Naive thymus-derived CD4-positive, alpha-beta T cell (primary cell): ENCODE data around the gene CACNA2D4. TPM values are rescaled to one million over a fixed set of nuclear protein-coding genes. Genes with fewer than 3 reads are reported as not detected.

ENCODE experiments used
- ATAC-seq: fragments of 150-1000 bp; cut with Tn5 transposase; 2 replicates; pipeline ENCODE4 v1.10.0; 2021; ENCODE audit warnings: mild to moderate bottlenecking, moderate library complexity
- CTCF ChIA-PET: fragments of 350-600 bp; sonication (Branson Sonifier 250); formaldehyde crosslinking; loops from one replicate; lab custom pipeline; 2021; ENCODE audit warnings: antibody characterized with exemption; lab: Charles Lee
- POLR2A ChIA-PET: fragments of 350-600 bp; sonication (Branson Sonifier 250); formaldehyde crosslinking; loops from one replicate; lab custom pipeline; 2021; ENCODE audit warnings: antibody characterized with exemption, inconsistent platforms; lab: Charles Lee
- DNase-seq, 9 donors: peaks; one replicate each; pipeline versions ENCODE4 v3.0.0 to v3.0.0-alpha.2; 2020 to 2022; ENCODE audit warnings: mixed read lengths in 1 of 9
- H3K27ac ChIP-seq: one replicate; pipeline ENCODE4 v1.7.0; 2013; ENCODE audit warnings: mild to moderate bottlenecking, low read depth, low read length, moderate library complexity
- H3K27me3 ChIP-seq, 2 donors: one replicate each; pipeline ENCODE4 v1.7.0; 2013; ENCODE audit warnings: low read length in 2 of 2, mild to moderate bottlenecking in 2 of 2, moderate library complexity in 2 of 2; ENCODE audit not compliant: control insufficient read depth in 2 of 2, insufficient read depth in 2 of 2
- H3K36me3 ChIP-seq, 3 experiments: 1 replicate in 2 of 3; 2 replicates in 1 of 3; pipeline ENCODE4 v1.7.0; 2013; ENCODE audit warnings: low read length in 3 of 3, mild to moderate bottlenecking in 3 of 3, moderate library complexity in 1 of 3; ENCODE audit not compliant: insufficient read depth in 3 of 3, control insufficient read depth in 2 of 3
- H3K4me1 ChIP-seq, 2 donors: one replicate each; pipeline ENCODE4 v1.7.0; 2013; ENCODE audit warnings: low read length in 2 of 2, mild to moderate bottlenecking in 2 of 2, moderate library complexity in 1 of 2; ENCODE audit not compliant: control insufficient read depth in 2 of 2, insufficient read depth in 2 of 2
- H3K4me3 ChIP-seq: 2 replicates; pipeline ENCODE4 v1.7.0; 2013; ENCODE audit warnings: mild to moderate bottlenecking, low read length
- H3K9me3 ChIP-seq, 3 experiments: 1 replicate in 2 of 3; 2 replicates in 1 of 3; pipeline ENCODE4 v1.7.0; 2013; ENCODE audit warnings: low read length in 3 of 3; ENCODE audit not compliant: control insufficient read depth in 2 of 3
- H3K27ac Mint-ChIP-seq, 9 donors: one replicate each; pipeline ENCODE4 v1.8.0; 2020 to 2022; ENCODE audit warnings: mixed read lengths in 9 of 9, mild to moderate bottlenecking in 8 of 9, moderate library complexity in 5 of 9, inconsistent platforms in 2 of 9
- H3K27me3 Mint-ChIP-seq, 5 donors: one replicate each; pipeline ENCODE4 v1.8.0; 2021 to 2022; ENCODE audit warnings: mixed read lengths in 5 of 5, mild to moderate bottlenecking in 1 of 5
- H3K36me3 Mint-ChIP-seq, 5 donors: one replicate each; pipeline ENCODE4 v1.8.0; 2020 to 2022; ENCODE audit warnings: mixed read lengths in 5 of 5, mild to moderate bottlenecking in 3 of 5, inconsistent platforms in 1 of 5
- H3K4me1 Mint-ChIP-seq, 7 donors: one replicate each; pipeline ENCODE4 v1.8.0; 2020 to 2022; ENCODE audit warnings: mixed read lengths in 7 of 7, mild to moderate bottlenecking in 3 of 7, inconsistent platforms in 1 of 7
- H3K4me3 Mint-ChIP-seq, 10 donors: one replicate each; pipeline ENCODE4 v1.8.0; 2020 to 2022; ENCODE audit warnings: mild to moderate bottlenecking in 10 of 10, mixed read lengths in 10 of 10, moderate library complexity in 6 of 10, inconsistent platforms in 2 of 10
- H3K9me3 Mint-ChIP-seq, 11 donors: one replicate each; pipeline ENCODE4 v1.8.0; 2020 to 2022; ENCODE audit warnings: mixed read lengths in 11 of 11, mild to moderate bottlenecking in 4 of 11, inconsistent platforms in 1 of 11, moderate library complexity in 1 of 11
- intact Hi-C, 2 donors: fragments of 100-400 bp; cut with micrococcal nuclease; formaldehyde crosslinking; loops; one replicate each; pipeline ENCODE4 v1.15.1; 2023
- polyA plus RNA-seq, 2 donors: library from polyadenylated mRNA; unstranded; fragments of 300-500 nt; fragmentation: Illumina TruSeq; gene quantifications; one replicate each; pipeline ENCODE4 v1.2.3, GENCODE V29; 2021
- total RNA-seq, 6 experiments: library from RNA in 5 of 6; stranded (reverse) in 5 of 6; gene quantifications; 1 replicate in 5 of 6; 2 replicates in 1 of 6; pipeline ENCODE4 v1.2.3 and lab custom pipeline; 2021 to 2026

The CACNA2D4 gene
- total and polyA plus RNA-seq, 7 experiments from 2014 or later, result 4.9 to 23.4 (median 9.5) TPM

DNA sequence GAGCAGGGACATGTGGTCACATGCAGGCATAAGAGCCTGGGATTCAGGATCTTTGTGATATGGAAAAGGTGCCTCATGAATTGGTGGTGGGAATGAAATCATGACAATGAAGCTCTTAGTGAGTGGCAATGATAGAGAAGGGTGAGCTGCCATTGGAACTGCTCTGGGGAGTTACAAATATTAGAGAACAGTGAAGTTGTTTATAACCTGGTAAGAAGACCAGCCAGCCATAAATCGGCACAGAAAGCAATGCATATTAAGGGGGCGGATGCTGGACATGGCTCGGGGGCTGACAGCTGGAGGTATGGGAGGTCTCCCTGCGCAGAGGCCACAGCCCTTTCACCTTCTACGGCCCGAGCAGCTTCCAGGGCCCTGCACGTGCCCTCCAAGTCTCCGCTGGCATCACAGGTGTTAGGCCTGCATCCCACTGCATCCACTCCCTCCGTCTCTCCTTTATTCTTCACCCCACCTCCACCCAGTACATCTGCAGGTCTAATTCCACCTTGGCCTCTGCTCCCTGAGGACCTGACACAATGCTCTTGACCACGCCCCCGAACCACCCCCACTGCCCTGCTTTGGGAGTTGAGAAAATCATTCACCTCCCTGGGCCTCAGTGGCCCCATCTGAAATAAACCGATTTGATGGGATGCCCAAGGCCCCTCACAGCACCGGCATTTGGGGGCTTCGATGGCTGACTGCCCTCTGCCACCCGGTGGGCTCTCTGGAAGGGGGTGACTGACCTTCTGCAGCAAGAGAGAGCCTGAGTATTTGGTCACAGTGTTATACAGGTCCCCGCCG is 4.1 kb downstream of the CACNA2D4 start:
- no peaks in the 10 kb centered on the region for H3K9me3 ChIP-seq
- ATAC-seq, result no peak
- Mint-ChIP-seq H3K36me3 (peaks cover 0 to 7% (median 0%) of the 10 kb centered on the region in 5 donors), H3K27ac (peak overlapping the region in 7 of 9 donors; percentile 48 to 85 (median 68)), H3K27me3 (peaks cover 4 to 17% (median 13%) of the 10 kb centered on the region in 5 donors), H3K4me3 (peak overlapping the region in 3 of 10 donors; percentile 48 to 82 (median 73)), H3K9me3 (peaks cover 0 to 3% (median 0%) of the 10 kb centered on the region in 11 donors), H3K4me1 (peaks cover 18 to 40% (median 31%) of the 10 kb centered on the region in 7 donors)
- ChIA-PET POLR2A (interaction anchor here (1.2 kb wide), 1 partner anchor 11 kb away, joined by 4 read pairs; no protein-coding TSS in a partner anchor), CTCF (interaction anchor here (0.9 to 1.5 kb wide), 2 partner anchors 25 to 115 kb away, joined by 4 to 6 read pairs; no protein-coding TSS in a partner anchor)
- H3K27me3 ChIP-seq, result no peaks in the 10 kb centered on the region
- H3K36me3 ChIP-seq, result no peaks in the 10 kb centered on the region
- intact Hi-C loops, result no loop called here
- no peak overlapping the region for H3K4me3 ChIP-seq
- no peak overlapping the region for H3K27ac ChIP-seq
- H3K4me1 ChIP-seq, result peaks cover 11 to 23% of the 10 kb centered on the region in 2 donors
- DNase-seq, result peak in 1 of 9 donors; percentile 9

DNA sequence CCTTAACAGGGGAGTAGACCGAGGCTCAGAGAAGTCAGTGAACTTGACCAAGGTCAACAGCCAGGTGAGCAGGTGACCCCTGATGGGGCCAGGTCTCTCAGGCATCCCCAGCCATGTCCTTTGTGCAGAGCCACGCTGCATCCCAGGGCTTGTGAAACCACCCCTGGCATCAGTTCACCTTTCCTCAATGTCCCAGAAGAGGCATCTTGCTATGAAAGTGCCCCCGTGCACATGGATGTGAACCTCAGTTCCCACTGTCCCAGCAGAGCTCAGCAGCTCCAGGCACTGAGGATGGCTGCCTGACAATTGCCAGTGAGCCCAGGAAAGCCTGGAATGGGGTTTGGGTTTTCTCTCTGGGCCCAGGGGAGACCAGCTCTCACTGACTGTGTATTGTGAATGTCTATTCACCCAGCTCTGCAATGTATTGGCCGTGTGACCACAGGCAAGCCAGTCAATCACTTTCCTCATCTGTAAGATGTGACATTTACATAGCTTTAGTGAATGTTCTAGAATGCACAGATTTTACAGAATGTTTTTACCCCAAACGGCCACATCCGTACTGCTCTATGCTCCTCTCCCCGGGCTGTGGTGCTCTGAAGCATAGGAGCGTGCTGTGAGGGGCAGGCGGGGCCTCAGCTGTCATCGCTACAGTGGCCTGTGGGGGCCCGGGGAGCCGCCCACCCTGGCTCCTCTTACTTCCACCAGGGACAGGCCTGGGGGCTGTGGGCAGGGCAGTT is 4.9 kb downstream of the CACNA2D4 start:
- ATAC-seq (no peak), DNase-seq (peak in 1 of 9 donors; percentile 14)
- no peaks in the 10 kb centered on the region for H3K27me3 ChIP-seq
- H3K4me1 ChIP-seq, result peaks cover 11 to 23% of the 10 kb centered on the region in 2 donors
- peak overlapping the region in 4 of 9 donors; percentile 32 to 69 (median 50) for H3K27ac Mint-ChIP-seq
- H3K9me3 Mint-ChIP-seq, result peaks cover 0 to 4% (median 0%) of the 10 kb centered on the region in 11 donors
- intact Hi-C loops, result no loop called here
- H3K27ac ChIP-seq, result no peak overlapping the region
- CTCF ChIA-PET, result interaction anchor here (0.9 to 1.5 kb wide), 2 partner anchors 26 to 114 kb away, joined by 4 to 6 read pairs; no protein-coding TSS in a partner anchor
- peaks cover 4 to 15% (median 12%) of the 10 kb centered on the region in 5 donors for H3K27me3 Mint-ChIP-seq
- no peak overlapping the region for H3K4me3 ChIP-seq
- no peaks in the 10 kb centered on the region for H3K36me3 ChIP-seq
- POLR2A ChIA-PET, result interaction anchor here (1.2 kb wide), 1 partner anchor 10 kb away, joined by 4 read pairs; no protein-coding TSS in a partner anchor
- H3K4me1 Mint-ChIP-seq, result peaks cover 18 to 37% (median 28%) of the 10 kb centered on the region in 7 donors
- no peaks in the 10 kb centered on the region for H3K9me3 ChIP-seq
- H3K4me3 Mint-ChIP-seq, result no peak overlapping the region
- peaks cover 0 to 7% (median 0%) of the 10 kb centered on the region in 5 donors for H3K36me3 Mint-ChIP-seq

DNA sequence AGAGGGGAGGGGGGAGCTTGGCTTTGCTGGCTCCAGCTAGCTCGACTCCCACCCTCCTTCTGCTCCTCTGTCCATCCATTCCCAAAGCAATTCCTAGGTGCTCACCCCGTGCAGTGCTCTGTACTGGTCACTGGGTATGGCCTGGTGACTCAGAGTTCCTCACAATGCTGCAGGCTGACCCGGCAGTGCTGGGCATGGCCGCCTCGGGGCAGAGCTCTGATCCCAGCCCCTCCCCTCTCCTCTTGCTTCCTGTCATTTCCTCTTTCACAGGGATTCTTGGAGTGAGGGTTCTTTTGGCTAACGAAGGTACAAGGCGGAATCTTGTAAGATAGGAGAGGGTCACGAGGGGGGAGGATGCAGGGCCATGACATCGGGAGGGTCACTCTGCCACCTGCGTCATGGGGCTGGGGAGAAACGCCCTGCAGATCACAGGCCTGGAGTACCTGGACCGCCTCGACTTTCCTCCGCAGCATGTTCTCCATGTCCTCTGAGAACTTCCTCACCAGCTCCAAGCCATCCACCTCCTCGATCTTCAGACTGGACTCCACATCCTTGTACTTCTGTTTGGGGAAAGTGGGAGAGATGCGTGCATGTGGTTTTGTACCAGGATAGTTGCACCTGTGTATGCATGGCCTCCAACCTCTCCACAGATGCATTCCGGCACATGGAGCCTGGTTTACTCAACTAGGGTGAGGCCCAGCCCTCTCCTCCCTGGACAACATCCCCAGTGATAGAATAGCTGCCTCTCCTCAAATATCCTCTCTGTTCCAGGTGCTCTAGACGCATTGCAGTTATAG is 5.7 kb downstream of the CACNA2D4 start:
- intact Hi-C loops, result no loop called here
- ChIA-PET CTCF (interaction anchor here (1.5 kb wide), 1 partner anchor 27 kb away, joined by 6 read pairs; no protein-coding TSS in a partner anchor), POLR2A (no interaction called here)
- peaks cover 11 to 23% of the 10 kb centered on the region in 2 donors for H3K4me1 ChIP-seq
- H3K9me3 Mint-ChIP-seq, result peaks cover 0 to 5% (median 1%) of the 10 kb centered on the region in 11 donors
- DNase-seq, result no peak
- H3K27ac ChIP-seq, result no peak overlapping the region
- peaks cover 0 to 8% (median 0%) of the 10 kb centered on the region in 5 donors for H3K36me3 Mint-ChIP-seq
- no peaks in the 10 kb centered on the region for H3K36me3 ChIP-seq
- no peaks in the 10 kb centered on the region for H3K27me3 ChIP-seq
- no peak overlapping the region for H3K4me3 Mint-ChIP-seq
- H3K9me3 ChIP-seq, result no peaks in the 10 kb centered on the region
- no peak for ATAC-seq
- peaks cover 19 to 37% (median 30%) of the 10 kb centered on the region in 7 donors for H3K4me1 Mint-ChIP-seq
- H3K27ac Mint-ChIP-seq, result no peak overlapping the region
- no peak overlapping the region for H3K4me3 ChIP-seq
- H3K27me3 Mint-ChIP-seq, result peaks cover 5 to 18% (median 13%) of the 10 kb centered on the region in 5 donors

DNA sequence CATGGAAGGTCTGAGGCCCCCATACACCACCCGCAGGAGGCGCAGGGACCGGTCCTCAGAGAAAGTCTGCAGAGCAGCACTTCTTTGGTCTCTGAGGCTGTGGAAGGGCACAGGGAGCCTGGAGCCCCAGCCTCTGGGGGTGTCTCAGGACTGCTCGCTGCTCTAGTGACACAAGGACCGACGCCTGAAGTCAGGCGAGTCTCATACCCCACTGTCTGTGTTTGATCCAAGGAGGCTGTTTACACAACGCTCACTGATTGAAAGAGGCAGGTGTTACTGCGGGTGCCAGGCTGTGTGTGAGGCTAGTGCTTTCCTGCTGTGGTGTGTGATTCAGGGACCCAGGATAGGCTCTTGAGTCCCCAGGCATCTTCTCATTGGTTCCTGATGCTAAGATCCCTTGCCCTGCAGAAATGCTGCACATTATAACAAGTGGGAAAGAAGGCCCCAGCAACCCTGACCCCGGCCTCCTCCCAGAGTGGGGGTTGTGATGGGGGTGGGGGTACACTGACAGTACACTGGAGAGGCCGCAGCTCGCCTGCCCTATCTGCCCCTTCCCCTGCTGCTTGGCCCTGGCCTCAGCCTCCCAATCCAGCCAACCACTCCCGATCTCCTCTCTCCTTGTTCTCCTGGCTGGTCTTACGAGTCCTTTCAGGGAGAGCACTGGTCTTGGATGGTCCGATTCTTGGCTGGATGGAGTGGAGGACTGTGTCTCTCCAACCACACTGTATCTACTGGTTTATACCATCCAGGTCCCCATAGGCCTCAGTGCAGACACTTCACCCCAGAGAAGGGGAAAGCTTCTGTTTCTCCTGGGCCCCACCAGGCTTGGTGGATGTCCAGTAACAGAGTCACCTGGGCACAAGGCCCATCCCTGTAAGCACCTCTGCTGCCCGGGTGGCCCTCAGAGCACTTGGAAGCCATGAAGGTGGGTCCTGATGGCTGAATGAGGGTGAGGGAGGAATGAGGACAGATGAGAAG is 6.6 kb downstream of the CACNA2D4 start:
- Histone ChIP-seq H3K27me3 (no peaks in the 10 kb centered on the region), H3K9me3 (no peaks in the 10 kb centered on the region), H3K36me3 (no peaks in the 10 kb centered on the region), H3K27ac (no peak overlapping the region), H3K4me3 (no peak overlapping the region), H3K4me1 (peaks cover 11 to 21% of the 10 kb centered on the region in 2 donors)
- Mint-ChIP-seq H3K27ac (no peak overlapping the region), H3K9me3 (peaks cover 0 to 11% (median 6%) of the 10 kb centered on the region in 11 donors), H3K4me1 (peaks cover 20 to 34% (median 26%) of the 10 kb centered on the region in 7 donors), H3K36me3 (peaks cover 0 to 9% (median under 1%) of the 10 kb centered on the region in 5 donors), H3K4me3 (no peak overlapping the region), H3K27me3 (peaks cover 7 to 20% (median 14%) of the 10 kb centered on the region in 5 donors)
- DNase-seq, result peak in 1 of 9 donors; percentile 17
- intact Hi-C loops, result no loop called here
- POLR2A ChIA-PET, result no interaction called here
- CTCF ChIA-PET, result interaction anchor here (0.6 kb wide), 1 partner anchor 983 kb away, joined by 3 read pairs; no protein-coding TSS in a partner anchor
- ATAC-seq, result no peak

DNA sequence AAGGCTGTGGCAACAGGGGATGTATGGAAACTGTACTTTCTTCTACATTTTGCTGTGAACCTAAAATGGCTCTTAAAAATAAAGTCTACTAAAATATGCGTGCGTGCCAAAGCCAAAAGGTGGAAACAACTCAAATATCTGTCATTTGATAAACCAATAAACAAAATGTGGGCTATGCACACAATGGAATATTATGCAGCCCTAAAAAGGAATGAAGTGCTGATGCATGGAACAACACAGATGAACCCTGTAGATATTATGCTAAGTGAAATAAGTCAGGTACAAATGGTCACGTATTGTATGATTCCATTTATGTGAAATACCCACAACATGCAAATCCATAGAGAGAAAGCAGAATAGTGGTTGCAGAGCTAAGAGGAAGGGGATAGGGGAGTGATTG is 8.0 kb downstream of the CACNA2D4 start:
- Histone ChIP-seq H3K4me1 (peaks cover 2 to 7% of the 10 kb centered on the region in 2 donors), H3K36me3 (no peaks in the 10 kb centered on the region), H3K4me3 (no peak overlapping the region), H3K27me3 (no peaks in the 10 kb centered on the region), H3K9me3 (no peaks in the 10 kb centered on the region), H3K27ac (no peak overlapping the region)
- DNase-seq (no peak), ATAC-seq (no peak)
- intact Hi-C loops, result no loop called here
- Mint-ChIP-seq H3K4me3 (no peak overlapping the region), H3K4me1 (peaks cover 8 to 20% (median 15%) of the 10 kb centered on the region in 7 donors), H3K9me3 (peaks cover 4 to 24% (median 17%) of the 10 kb centered on the region in 11 donors), H3K27ac (peak overlapping the region in 1 of 9 donors; percentile 63), H3K36me3 (peaks cover 0 to 8% (median 3%) of the 10 kb centered on the region in 5 donors), H3K27me3 (peaks cover 10 to 20% (median 16%) of the 10 kb centered on the region in 5 donors)
- ChIA-PET CTCF (no interaction called here), POLR2A (no interaction called here)
